Endothelial cell of umbilical vein (primary cell): ENCODE measurements around the gene POR.

Experiments used
- CTCF ChIP-seq, 2 donors: IDR thresholded peaks; 1 replicate in 1 of 2; 2 replicates in 1 of 2; pipeline ENCODE4 v1.5.1; 2011; ENCODE audit warnings: low read length in 2 of 2, mild to moderate bottlenecking in 2 of 2, moderate library complexity in 2 of 2, control low read depth in 1 of 2, inconsistent platforms in 1 of 2, low read depth in 1 of 2; ENCODE audit not compliant: insufficient read depth in 1 of 2; ENCODE audit errors: extremely low read depth in 1 of 2
- EZH2 ChIP-seq: IDR thresholded peaks from 2 replicates; pipeline ENCODE4 v1.6.1; 2012; ENCODE audit warnings: borderline replicate concordance, low read depth, mild to moderate bottlenecking, moderate library complexity, low read length, inconsistent platforms; ENCODE audit not compliant: severe bottlenecking
- GATA2 ChIP-seq: IDR thresholded peaks from 2 replicates; pipeline ENCODE4 v1.7.0; 2011; ENCODE audit warnings: low read depth, mild to moderate bottlenecking, moderate library complexity, mixed read lengths, low read length; ENCODE audit not compliant: insufficient read length, insufficient read depth
- JUN ChIP-seq: IDR thresholded peaks from 2 replicates; pipeline ENCODE4 v1.6.1; 2011; ENCODE audit warnings: borderline replicate concordance, low read depth; ENCODE audit not compliant: insufficient read length, insufficient read depth
- MYC ChIP-seq: IDR thresholded peaks from one replicate; pipeline ENCODE4 v1.6.1; 2011; ENCODE audit warnings: mild to moderate bottlenecking, low read depth, low read length
- POLR2A ChIP-seq: IDR thresholded peaks from 2 replicates; pipeline ENCODE4 v1.6.1; 2012; ENCODE audit warnings: low read depth, mild to moderate bottlenecking, control low read depth, low read length
- POLR2AphosphoS5 ChIP-seq: IDR thresholded peaks from 2 replicates; pipeline ENCODE4 v1.6.1; 2012; ENCODE audit warnings: low read depth, mild to moderate bottlenecking, control low read depth, low read length, moderate library complexity; ENCODE audit not compliant: insufficient read depth
- TF ChIP-seq, protein P1 (sequence below): IDR thresholded peaks from 2 replicates; pipeline ENCODE4 v1.6.1; 2011; ENCODE audit not compliant: insufficient read depth, insufficient read length

- TF ChIP-seq EZH2 (no peak), CTCF (IDR thresholded peaks at IDR 0.05; ENCODE audit: extremely low read depth in 1 of 2, insufficient read depth in 1 of 2, low read depth in 1 of 2, low read length in 2 of 2) (no peak), POLR2A (no peak), POLR2AphosphoS5 (no peak), JUN (no peak), GATA2 (no peak), MYC (no peak)
- TF ChIP-seq, protein P1, sequence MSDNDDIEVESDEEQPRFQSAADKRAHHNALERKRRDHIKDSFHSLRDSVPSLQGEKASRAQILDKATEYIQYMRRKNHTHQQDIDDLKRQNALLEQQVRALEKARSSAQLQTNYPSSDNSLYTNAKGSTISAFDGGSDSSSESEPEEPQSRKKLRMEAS, result no peak
Measured at GRCh38 chr7:75960372-75960771, 45.4 kb downstream of the POR start.
